ENCODE results near the gene ZNF492.

Gene ZNF492

DNA sequence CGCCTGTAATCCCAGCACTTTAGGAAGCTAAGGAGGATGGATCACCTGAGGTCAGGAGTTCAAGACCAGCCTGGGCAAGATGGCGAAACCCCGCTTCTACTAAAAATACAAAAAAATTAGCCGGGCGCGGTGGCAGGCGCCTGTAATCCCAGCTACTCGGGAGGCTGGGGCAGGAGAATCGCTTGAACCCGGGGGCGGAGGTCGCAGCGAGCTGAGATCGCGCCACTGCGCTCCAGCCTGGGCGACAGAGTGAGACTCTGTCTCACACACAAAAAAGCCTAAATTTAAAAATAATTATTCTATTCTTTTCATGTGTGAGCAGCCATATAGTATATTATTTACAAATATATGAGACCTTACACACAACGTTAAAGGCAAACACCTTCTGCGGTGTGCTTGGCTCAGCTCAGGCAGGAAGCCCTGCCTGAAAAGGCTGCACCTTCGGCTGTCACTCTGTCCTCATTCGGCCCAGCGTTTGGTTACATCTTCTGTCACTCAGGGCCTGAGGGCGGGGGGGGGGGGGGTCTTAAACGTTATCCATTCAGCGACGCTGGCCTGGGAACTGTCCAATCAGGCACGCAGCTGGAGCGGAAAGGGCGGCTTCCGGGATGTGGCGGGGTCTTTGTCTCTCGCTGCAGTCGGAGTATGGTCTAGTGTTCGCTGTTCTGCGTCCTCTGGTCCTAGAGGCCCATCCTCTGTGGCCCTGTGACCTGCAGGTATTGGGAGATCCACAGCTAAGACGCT, at the start of gene ZNF492:
ZNF492 (plus strand) TSS at position 619 of the 744 bp plus-strand sequence. CDS start 19,076 bp downstream, outside the sequence.
- DNase-seq (ENCODE audit: low read depth in 1 of 2, low spot score in 1 of 2), result peak; percentile 57 to 66

DNA sequence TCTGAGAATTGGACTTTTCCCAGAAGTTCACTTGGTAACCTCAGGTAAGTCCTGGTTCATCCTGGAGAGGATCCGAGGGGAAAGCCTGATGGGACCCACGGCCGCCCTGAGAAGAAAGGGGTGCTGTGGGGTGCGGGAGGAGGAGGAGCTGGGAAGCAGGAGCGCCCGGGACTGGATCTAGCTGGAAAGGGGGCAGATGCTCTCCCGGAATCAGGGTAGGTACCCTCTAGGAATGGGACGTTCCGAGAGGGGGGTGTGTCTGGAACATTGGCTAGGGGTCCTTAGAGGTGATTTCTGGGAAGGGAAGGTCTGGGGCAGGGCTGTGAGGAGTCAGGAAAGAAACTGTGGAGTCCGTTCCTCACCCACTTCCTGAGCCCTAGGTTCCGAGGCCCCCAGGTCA, 38.7 kb upstream of the ZNF492 start:
- no peak for DNase-seq (ENCODE audit: low read depth in 1 of 2, low spot score in 1 of 2)

DNA sequence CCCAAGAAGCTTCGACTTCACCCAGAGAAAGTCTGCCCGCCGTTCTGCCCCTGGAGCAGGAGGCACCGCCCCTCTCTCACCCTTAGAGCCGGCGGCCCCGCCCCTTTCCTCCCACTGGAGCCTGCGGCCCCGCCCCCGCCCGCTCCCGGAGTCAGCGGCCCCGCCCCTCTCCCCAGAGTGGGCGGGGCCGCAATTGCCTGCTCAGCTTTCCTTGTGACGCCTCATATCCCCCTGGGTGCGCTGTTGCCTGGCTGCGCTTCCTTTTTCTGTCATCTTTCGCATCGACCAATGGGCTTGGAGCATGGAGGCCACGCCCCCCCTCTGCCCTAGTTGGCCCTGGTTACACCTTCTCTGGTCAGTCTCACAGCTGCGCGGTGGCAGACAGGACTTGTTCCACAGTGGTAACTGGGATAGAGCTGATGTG, 38.2 kb upstream of the ZNF492 start:
- no peak for DNase-seq (ENCODE audit: low read depth in 1 of 2, low spot score in 1 of 2)

DNA sequence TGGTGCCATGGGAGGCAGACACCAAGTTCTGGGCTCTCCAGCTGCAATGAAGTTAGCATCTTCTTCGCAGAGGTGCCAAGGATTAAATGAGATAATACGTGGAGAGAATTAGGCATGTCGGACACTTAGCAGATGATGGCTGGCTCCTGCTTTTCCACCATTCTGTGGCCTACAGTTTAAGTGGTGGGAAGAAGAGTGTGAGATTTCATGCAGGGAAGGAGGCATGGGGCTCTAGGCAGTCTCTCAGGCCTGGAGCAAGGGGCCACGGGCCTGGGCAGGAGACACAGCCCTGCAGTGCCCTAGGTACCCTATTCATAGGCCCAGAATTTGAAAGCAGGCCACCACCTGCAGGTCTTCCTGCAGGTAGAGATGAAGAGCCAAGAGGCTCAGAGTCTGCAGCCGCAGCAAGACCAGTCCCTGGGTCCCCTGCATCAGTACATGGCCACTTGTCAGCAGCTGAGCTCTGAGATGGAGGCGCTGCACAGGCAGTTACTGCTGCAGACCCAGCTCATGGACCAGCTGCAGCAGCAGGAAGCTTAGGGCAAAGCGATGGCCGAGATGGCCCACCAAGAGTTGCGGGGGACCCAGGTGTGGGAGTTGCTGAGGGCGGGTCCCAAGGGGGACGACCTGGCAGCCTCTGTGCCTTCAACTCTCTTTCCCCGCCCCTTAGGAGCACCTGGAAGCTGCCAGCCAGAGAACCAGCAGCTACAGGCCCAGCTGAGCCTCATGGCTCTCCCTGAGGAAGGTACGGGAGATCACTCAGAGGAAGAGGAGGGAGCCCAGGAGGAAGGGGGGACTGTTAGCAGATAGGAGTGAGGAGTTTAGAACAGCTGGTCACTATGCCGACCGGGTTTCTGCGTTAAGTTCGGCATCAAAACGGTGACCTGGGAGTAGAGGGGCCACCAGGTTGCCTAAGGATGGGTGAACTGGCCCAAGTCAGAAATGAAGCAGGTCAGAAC, 33.2 kb upstream of the ZNF492 start:
- no peak for DNase-seq (ENCODE audit: low read depth in 1 of 2, low spot score in 1 of 2)

DNA sequence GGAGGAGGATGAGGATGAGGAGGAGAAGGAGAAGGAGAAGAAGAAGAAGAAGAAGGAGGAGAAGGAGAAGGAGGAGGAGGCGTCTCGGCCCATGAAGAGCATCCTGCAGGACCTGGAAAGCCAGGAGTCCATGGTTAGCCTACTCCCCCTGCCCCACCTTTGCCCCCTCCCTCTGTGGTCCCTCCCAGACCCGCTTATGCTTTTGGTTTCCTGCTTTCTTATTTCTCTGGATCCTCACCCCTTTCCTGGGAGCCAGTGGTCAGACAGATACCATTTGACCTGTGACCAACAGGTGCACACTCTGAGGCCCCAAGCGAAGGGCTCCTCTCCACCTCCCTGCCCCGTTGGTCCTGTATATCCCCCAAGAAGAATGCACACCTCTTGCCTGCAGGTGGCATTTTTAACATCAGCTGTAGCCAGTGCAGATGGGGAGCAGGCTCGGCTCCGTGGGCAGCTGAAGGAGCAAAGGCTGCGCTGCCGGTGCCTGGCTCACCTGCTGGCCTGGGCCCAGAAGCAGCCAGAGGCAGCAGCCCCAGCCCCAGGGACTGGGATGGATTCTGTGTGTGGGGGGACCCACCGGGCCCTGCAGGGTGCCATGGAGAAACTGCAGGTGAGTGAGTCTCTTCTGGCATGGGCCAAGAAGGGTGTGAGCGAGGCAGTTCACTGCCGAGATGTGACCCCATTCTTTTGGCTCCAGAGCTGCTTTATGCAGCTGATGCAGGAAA, 32.1 kb upstream of the ZNF492 start:
- no peak for DNase-seq (ENCODE audit: low read depth in 1 of 2, low spot score in 1 of 2)

DNA sequence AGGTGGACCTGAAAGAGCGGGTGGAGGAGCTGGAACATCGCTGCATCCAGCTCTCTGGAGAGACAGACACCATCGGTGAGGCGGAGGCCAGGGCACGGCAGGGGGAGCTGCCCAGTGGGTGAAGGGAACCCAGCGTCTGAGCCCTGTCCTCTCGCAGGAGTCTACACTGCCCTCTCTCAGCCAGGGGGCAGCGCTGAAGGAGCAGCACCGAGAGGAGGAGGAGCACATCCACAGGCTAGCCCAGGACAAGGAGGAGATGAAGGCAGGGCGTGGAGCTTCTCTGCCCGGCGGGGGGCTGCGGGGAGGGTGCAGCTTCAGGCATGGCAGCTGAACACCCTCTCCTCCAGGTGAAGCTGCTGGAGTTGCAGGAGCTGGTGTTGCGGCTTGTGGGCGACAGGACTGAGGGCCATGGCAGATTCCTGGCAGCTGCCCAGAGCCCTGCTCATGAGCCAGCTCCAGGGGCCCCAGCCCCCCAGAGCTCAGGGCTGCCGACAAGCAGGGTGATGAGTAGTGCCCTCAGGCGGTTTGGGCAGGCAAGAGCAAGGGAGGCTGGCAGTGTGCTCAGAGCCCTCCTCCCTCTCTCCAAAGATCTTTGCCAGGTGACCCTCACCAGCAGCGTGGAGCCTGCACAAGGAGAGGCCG, 31.4 kb upstream of the ZNF492 start:
- DNase-seq (ENCODE audit: low read depth in 1 of 2, low spot score in 1 of 2), result no peak

DNA sequence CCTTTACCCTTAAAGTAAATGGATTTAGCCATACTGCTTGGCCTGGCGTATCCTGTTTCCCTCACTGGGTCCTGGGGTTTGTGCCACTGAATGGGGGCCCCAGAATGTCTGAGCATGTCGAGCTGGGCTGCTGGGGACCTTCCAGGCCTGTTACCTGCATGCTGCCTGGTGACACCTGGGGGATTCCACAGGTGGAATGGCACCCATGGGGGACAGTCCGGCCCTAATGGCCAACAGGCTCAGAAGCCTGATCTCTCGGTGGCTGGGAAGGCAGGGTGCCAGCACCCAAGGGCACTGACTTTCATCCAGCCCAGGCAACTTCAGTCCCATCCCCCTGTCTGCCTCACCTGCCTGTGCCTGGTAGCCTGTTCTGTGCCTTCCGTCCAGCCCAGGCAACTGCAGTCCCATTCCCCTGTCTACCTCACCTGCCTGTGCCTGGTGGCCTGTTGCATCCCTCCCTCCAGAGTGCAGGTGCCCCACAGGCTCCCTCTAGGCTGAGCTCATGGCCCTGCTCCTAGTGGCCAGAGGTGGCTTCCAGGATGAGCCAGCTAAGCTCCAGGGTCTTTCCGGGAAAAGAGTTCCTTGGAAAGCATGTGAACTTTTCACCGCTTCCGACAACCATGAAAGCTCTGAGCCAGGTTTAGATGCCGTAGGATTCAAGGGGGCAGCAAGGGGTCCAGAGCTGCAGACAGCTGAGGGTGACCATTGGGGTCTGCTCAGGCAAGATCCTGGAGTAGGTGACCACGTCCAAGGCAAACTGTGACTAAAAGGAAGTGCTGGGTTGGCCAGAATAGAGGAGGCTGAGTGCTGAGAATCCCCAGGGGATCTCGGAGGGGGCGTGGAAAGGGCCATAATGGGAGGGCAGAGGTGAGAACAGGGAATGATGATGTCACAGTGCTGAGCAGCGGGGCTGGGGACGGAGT, 30.3 kb upstream of the ZNF492 start:
- no peak for DNase-seq (ENCODE audit: low read depth in 1 of 2, low spot score in 1 of 2)

DNA sequence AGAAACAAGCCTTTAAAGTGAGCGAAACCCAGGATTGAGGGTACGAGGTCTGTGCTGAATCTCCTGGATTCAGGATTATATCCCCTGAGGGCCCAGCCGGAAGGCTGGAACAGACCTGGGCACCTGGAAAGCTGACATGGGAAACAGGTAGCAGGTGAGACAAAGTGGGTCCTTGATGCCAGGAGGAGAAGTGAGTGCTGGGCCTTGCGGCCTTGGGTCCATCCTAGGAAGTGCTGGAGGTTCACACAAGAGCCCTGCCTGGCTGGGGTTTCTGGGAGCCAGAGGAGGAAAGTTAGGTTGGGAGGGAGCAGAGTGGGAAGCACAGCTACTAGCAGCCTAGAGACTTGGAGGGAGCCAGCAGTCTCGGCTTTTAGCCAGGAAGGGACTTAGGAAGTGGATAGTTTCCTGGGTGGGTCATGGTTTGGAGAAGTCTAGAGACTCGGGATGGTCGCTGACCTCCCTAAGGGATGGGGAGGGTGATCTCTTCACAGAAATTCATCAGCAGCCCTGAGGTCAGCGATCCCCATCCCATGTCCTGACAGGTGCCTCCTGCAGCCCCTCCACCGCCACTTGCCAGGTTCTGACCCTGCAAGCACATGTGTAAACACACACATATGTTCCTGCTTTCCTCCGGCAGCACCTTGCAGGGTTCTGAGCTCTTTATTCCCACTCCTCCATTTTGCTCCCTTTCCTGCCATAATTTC, 29.4 kb upstream of the ZNF492 start:
- no peak for DNase-seq (ENCODE audit: low read depth in 1 of 2, low spot score in 1 of 2)

DNA sequence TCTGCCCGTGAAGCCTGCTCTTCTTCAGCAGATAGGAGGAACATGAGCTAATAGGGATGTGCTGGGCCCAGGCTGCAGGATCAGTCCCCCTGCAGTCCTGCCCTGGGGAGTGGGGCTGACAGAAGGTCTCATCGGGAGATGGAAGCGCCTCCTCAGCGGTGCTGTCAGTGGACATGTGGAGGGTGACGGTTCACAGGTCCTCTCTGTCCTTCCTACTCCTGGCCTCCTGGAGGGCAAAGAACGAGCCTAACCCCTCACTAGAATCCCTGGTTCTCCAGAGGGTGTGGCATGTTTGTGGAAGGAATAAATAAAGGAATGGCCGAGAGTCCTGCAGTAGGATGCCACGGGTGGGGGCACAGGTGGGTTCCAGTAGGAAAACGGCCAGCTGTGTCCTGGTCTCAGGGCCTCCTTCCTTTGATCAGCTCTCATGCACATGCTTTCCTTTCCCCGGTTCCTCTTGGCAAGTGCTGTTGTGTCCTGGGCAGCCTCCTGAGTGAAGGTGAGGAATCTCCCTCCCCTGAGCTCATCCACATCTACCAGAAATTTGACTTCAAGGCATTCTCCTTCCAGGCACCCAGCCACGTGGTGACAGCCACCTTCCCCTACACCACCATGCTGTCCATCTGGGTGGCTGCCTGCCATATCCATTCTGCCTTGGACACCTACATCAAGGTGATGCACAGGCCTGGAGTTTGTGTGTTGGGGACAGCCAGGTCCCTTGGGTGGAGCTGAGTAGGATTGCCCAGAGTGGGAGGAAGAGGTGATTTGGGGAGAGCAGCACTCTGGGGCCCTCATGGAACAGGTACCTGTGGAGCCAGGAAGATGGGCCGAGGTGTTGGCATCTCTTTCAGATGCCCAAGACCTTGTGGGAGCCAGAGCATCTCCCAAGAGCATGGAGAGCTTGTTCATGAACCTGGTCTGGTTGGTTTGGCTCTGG, 28.6 kb upstream of the ZNF492 start:
- DNase-seq (ENCODE audit: low read depth in 1 of 2, low spot score in 1 of 2), result no peak

DNA sequence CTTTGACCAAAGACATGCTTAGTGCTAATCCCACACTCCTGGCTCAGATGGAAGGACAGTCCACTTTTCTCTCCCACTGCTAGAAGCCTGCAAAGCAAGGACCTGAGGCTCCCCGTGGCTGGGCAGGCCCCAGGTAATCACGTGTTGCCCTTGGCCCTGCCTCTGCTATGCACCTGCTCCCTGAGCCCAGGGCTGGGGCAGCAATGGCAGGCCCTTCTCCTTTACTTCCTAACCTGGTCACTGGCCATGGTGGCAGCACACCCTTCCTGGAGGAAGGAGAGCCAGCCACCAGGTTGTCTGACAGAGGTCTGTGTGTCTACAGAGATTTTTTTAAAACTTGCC, 27.9 kb upstream of the ZNF492 start:
- no peak for DNase-seq (ENCODE audit: low read depth in 1 of 2, low spot score in 1 of 2)

DNA sequence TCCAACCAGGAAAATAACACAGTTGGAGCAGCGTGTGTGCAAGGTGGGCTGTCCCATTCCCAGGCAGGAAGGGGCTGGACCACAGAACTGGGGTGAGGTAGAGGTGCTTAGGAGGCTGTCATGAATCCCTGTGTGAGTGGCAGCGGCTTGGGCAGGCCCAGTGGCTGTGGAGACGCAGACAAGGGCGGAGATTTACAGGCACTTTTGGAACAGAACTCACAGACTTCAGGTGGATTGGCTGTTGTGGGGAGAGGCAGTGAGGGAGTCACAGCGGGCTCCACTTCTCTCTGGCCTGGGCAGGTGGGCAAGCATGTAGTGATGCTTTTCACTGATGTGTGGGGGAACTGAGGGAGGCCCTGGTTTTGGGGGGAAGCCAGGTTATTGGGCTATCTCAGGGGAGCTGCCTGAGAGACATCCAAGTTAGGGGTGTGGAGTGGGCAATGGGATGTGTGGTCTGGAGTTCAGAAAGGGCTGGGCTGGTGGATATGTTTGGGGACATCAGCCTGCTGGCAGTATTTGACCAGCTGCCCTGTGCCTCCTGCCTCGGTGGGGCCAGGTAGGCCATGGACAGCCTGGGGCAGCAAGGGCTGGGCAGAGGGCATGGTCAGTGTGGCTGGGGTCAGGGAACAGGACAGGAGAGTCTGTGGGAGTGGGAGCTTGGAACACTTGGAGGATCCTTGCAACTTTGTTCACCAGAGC, 27.0 kb upstream of the ZNF492 start:
- DNase-seq (ENCODE audit: low read depth in 1 of 2, low spot score in 1 of 2), result no peak

DNA sequence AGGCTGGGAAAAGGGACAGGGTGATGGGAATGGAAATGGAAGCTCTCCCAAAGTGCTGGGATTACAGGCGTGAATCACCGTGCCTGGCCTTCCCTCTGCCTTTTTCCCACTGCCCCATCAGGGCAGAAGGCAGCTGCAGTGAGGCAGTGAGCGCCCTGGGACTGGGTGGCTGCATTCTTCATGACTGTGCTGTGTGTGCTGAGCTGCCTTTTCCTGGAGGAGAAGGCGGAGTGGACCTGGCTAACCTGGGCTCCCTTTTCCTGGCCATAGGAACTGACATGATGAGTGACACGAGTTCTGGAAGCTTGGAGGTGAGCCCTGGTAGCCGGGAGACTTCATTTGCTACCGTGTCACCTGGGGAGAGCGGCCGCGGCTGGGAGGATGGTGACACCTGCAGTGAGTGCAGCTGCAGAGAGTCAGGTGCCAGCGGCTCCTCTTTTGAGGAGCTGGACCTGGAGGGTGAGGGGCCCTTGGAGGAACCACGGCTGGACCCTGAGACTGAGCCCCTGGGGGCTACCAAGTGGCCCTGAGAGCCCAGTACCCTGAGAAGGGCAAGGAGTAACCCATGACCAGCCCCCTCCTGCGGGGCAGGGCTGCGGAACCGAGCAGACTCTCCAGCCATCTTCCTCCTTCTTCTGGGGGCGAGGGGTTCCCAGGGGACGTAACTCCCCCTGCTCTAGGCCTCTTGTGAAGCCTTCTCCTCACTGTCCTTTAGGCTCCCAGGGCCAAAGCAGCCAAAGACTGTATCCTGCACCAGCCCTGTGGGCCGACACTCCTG, 26.3 kb upstream of the ZNF492 start:
- DNase-seq (ENCODE audit: low read depth in 1 of 2, low spot score in 1 of 2), result no peak

DNA sequence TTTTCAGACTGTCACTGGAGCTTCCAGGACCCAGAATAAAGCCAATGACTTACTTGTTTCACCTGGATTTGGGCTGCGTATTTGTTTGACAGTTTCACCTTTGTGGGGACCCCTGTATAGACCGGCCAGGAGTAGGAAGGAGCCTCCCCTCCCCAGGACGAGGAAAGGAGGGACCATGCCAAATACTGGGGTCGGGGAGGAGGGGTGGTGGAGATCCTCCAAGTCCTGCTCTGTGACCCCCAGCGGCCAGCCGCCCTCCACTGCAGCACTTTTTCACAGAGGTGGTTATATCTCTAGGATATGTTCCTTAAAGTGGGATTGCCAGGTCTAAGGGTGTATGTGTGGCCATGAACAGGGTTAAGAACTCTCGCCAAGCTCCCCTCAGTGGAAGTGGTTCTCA, 25.7 kb upstream of the ZNF492 start:
- no peak for DNase-seq (ENCODE audit: low read depth in 1 of 2, low spot score in 1 of 2)

DNA sequence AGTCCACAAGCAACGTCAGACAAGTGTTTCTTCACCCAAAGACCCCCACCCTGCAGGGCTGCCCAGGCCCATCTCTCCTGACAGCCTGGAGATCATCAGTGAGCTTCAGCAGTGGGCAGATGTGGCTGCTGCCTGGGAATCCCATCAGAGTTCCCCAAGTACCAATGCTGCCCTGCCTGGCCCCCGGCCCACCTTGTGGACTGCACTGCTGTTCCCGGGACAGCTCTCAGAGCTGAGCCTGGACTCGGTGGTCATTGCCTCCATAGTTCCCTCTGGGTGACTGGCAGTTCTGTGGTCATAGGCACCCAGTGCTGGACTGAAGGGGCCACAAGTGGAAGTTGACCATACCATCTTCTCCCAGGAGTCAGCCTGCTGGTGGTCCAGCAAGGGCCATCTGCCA, 24.5 kb upstream of the ZNF492 start:
- DNase-seq (ENCODE audit: low read depth in 1 of 2, low spot score in 1 of 2), result no peak

DNA sequence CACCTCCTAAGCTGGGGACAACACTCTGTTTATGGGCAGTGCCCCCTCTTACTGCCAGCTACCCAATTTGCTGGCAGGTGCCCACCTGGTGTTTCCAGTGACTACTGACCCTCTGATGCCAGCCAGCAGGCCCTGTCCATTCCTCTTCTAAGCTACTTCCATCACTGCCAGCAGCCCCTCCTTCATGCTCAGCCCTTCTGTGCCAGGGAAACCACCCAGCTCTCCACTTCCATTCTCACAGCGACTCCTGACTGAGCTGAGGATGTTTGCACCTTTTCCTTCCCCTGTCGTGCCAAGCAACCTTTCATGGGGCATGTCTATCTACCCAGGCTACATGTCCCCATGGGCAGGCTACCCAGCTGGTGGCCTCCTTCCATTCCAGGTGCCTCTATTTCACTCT, 24.0 kb upstream of the ZNF492 start:
- DNase-seq (ENCODE audit: low read depth in 1 of 2, low spot score in 1 of 2), result no peak

DNA sequence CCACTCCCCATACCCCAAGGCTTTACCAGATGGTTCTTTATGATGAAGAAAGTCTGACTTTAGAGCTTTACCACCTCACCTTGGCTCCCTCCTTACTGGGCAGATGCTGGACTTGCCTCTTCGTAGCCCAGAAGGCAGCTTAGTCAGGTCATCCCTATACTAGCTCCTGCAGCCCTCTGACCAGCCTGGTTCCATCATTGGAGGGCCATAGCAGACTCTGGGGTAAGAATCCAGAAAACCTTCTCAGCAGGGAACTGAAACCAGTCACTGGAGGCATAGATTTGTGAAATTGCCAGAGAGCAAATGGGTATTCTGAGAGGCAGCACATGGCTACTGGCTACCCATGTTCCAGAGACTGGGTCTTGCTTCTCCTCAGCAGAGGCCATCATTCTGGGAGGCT, 21.8 kb upstream of the ZNF492 start:
- DNase-seq (ENCODE audit: low read depth in 1 of 2, low spot score in 1 of 2), result no peak

DNA sequence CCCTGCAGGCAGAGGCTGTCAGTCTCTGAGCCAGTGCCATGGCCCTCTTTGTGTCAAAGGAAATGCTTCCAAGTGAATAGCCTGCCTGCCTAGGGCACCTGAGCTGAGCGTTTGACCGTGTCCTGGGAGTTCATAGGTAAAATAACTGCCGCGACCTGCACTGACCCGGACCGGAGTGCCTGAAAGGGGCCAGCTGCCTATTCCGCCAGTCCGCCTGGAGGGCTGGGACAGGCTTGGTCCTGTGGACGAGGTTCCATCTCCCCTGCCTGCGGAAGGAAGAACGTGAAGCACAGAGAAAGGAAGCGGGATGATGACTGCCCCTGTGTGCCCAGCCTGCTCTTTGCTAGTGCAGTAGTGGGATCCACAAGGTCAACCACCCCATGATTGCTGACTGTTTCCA, 17.5 kb upstream of the ZNF492 start:
- no peak for DNase-seq (ENCODE audit: low read depth in 1 of 2, low spot score in 1 of 2)

All from stimulated activated CD4-positive, alpha-beta T cell treated with anti-CD3 and anti-CD28 coated beads, Interleukin-15, amount 100 ng/mL, for 1 hour (primary cell).